ENCODE measurements around the gene FAM89B. TPM values are rescaled to one million over a fixed set of nuclear protein-coding genes. Genes with fewer than 3 reads are reported as not detected.

FAM89B gene
- total RNA-seq, 4 donors from 2014 or later = 57.8 to 73.3 (median 61.2) TPM

GRCh38 chr11:65538915-65539743 is 33.2 kb upstream of the FAM89B start:
- intact Hi-C loops (cut with DNase I; ENCODE audit: low total_unique reads) = no loop called here
- WGBS, 2 donors = 61 to 68% methylated on average over 58 to 60 of the region's 92 CpGs
- no peak overlapping the region for H3K4me3 ChIP-seq (ENCODE audit: low read depth, poor library complexity, severe bottlenecking)
- DNase-seq (ENCODE audit: low spot score in 2 of 2) = no peak
- TF ChIP-seq CTCF (IDR thresholded peaks at IDR 0.05) (no peak), POLR2A (IDR thresholded peaks at IDR 0.05) (no peak)

GRCh38 chr11:65539744-65540289 is 32.5 kb upstream of the FAM89B start:
- 19 to 20% methylated on average over 12 to 28 of the region's 60 CpGs for WGBS, 2 donors
- no peak for TF ChIP-seq CTCF (IDR thresholded peaks at IDR 0.05)
- intact Hi-C loops (cut with DNase I; ENCODE audit: low total_unique reads) = no loop called here
- peak overlapping the region; percentile 15 for H3K4me3 ChIP-seq (ENCODE audit: low read depth, poor library complexity, severe bottlenecking)
- DNase-seq (ENCODE audit: low spot score in 2 of 2) = peak in 1 of 2 donors; percentile 93

GRCh38 chr11:65540290-65541092 is 31.8 kb upstream of the FAM89B start:
- peak; percentile 83 to 99 for DNase-seq (ENCODE audit: low spot score in 2 of 2)
- TF ChIP-seq POLR2A (IDR thresholded peaks at IDR 0.05) = no peak
- peak in 1 of 3 donors; percentile 65 for TF ChIP-seq CTCF (IDR thresholded peaks at IDR 0.05)
- WGBS, 2 donors = 0 to 4% methylated on average over 10 to 24 of the region's 78 CpGs
- intact Hi-C loops (cut with DNase I; ENCODE audit: low total_unique reads) = no loop called here
- peak overlapping the region; percentile 17 for H3K4me3 ChIP-seq (ENCODE audit: low read depth, poor library complexity, severe bottlenecking)

GRCh38 chr11:65541093-65541982 is 31.0 kb upstream of the FAM89B start:
- intact Hi-C loops (cut with DNase I; ENCODE audit: low total_unique reads) = no loop called here
- no peak for DNase-seq (ENCODE audit: low spot score in 2 of 2)
- WGBS, 2 donors = 28 to 30% methylated on average over 13 to 16 of the region's 18 CpGs

More at GRCh38 chr11:65541093-65541982, 31.0 kb upstream of the FAM89B start:
- TF ChIP-seq CTCF (IDR thresholded peaks at IDR 0.05) = no peak
- no peak for TF ChIP-seq POLR2A (IDR thresholded peaks at IDR 0.05)
- peak overlapping the region; percentile 17 for H3K4me3 ChIP-seq (ENCODE audit: low read depth, poor library complexity, severe bottlenecking)
